Uterus (tissue), 2 donors: ENCODE measurements around the gene RCBTB1.

Experiments
- CTCF ChIP-seq, 4 experiments: fragments of 200-600 bp in 2 of 4; fragments of 450-650 bp in 2 of 4; sonication (generic) in 2 of 4; IDR thresholded peaks; one replicate each; pipeline ENCODE4 v1.5.1; 2016 to 2019; ENCODE audit warnings: antibody characterized with exemption in 4 of 4, mild to moderate bottlenecking in 2 of 4, moderate library complexity in 1 of 4
- POLR2A ChIP-seq, 2 donors: fragments of 450-650 bp; IDR thresholded peaks; one replicate each; pipeline ENCODE4 v1.6.1; 2016; ENCODE audit warnings: antibody characterized with exemption in 2 of 2, mild to moderate bottlenecking in 1 of 2, moderate library complexity in 1 of 2

GRCh38 chr13:49580980-49581680 is 4.2 kb downstream of the RCBTB1 start:
- TF ChIP-seq CTCF (IDR thresholded peaks at IDR 0.05) (no peak), POLR2A (IDR thresholded peaks at IDR 0.05) (no peak)
